GM19463 (cell line): ENCODE data around the gene ZMYND19.
"Not testable (repeated sequence)": the region's sequence is repeated elsewhere in the genome, so short reads cannot be mapped to it uniquely, and the experiment has no call there.

Experiments used
- ATAC-seq: cut with Tn5 transposase; IDR thresholded peaks from one replicate; pipeline ENCODE4 v1.9.1; 2021; ENCODE audit warnings: mild to moderate bottlenecking, moderate library complexity; ENCODE audit not compliant: unreplicated experiment

Gene ZMYND19

GRCh38 chr9:137614631-137615386 is 24.5 kb upstream of the ZMYND19 start:
- ATAC-seq: no peak

- ATAC-seq: no peak
Measured at GRCh38 chr9:137613738-137614523, 23.6 kb upstream of the ZMYND19 start.

- ATAC-seq: no peak
Measured at GRCh38 chr9:137613259-137613658, 22.9 kb upstream of the ZMYND19 start.

DNA sequence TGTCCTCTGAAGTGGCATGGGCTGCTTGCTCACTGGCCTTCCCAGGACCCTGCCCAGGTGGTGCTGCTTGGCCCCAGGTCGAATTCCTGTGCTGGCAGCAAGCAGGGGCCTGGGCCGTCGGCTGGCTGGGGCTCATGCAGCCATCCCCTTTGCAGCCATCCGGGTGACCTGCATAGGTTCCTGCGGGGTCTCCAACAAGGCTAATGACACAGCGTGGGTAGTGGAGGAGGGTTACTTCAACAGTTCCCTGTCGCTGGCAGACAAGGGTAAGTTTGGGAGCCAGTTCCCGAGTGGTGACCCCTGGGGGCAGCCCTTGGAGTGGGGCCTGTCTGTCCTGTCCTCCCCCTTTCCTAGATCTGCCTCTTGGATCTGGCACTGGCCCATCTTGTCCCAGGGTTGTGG is 22.4 kb upstream of the ZMYND19 start:
- ATAC-seq: no peak

GRCh38 chr9:137611623-137612609 is 21.6 kb upstream of the ZMYND19 start:
- no peak for ATAC-seq

- no peak for ATAC-seq
Measured at GRCh38 chr9:137610944-137611343, 20.6 kb upstream of the ZMYND19 start.

DNA sequence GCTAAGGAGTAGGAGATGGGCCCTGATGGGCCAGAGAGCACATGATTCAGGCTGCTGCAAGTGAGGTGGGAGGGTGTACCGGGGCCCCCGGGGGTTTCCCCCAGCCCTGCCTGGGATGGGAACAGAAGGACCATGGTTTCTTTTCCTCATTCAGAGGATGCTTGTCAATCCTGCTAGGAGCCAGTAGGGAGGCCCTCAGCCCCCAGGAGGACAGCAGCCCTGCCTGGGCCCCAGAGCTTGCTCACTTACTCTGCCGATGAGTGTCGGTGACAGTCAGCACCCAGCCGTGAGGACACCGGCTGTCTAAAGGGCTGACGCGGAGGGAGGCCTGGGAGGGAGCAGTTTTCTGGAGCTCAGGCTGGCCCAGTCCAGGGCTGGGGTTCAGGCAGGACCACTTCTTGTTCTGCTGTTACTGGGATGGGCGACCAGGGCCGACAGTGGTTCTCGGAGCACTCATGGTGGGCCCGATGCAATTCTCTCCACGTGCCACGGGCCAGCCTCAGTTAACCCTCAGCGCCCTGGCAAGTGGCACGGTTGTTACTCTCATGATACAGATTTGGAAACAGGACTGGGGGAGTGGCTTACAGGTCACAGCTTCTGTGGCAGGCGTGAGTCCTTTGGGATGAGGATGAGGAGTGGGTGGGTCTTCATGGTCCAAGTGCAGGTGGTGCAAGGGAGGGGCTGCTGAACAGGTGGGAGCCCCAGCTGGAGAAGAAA is 17.0 kb upstream of the ZMYND19 start:
- no peak for ATAC-seq

DNA sequence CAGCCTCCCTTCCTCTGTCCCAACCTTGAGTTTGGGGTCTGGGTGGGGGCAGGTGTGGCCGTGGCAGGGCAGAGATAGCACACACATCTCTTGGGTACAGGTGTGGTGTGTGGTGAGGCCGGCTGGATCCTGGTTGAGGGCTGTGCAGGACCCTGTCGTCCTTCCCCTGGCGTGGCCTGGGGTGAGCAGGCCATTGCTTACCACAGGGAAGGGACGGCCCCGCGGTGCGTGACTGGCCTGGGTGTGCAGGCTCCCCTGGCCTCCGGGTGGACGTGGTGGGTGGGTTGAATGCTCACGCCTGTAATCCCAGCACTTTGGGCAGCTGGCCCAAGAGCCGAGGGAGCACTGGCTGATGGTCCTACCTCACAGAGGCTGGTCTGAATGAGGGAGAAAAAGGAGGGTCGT is 16.4 kb upstream of the ZMYND19 start:
- ATAC-seq: no peak

DNA sequence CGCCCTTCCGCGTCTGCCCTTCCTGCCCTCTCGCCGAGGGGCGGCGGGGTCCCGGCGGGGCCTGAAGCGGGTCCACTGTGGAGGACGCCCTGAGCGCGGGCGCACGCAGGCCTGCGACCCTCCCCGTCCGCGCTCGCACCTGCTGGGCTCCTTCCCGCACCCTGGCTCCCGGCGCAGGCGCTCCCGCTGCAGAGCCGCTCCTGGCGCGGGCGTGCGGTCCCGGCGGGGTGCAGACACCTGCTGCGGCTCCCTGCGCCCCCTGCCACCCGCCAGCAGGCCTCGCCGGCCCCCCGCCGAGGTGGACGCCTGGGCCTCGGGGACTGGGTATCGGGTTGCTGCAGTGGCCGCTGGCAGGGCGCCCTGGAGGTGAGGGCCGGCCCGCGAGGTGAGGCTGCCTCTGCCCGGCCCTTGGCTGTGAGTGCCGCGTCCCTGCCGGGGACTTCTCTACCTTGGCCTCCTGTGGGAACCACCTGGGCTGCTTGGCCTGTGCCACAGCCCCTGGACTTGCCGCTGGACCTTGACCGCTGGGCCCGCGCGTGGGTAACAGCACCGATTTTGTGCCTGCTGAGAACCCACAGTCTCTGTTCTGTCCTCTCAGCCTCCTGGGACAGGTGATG is 15.8 kb upstream of the ZMYND19 start:
- peak; percentile 11 for ATAC-seq

DNA sequence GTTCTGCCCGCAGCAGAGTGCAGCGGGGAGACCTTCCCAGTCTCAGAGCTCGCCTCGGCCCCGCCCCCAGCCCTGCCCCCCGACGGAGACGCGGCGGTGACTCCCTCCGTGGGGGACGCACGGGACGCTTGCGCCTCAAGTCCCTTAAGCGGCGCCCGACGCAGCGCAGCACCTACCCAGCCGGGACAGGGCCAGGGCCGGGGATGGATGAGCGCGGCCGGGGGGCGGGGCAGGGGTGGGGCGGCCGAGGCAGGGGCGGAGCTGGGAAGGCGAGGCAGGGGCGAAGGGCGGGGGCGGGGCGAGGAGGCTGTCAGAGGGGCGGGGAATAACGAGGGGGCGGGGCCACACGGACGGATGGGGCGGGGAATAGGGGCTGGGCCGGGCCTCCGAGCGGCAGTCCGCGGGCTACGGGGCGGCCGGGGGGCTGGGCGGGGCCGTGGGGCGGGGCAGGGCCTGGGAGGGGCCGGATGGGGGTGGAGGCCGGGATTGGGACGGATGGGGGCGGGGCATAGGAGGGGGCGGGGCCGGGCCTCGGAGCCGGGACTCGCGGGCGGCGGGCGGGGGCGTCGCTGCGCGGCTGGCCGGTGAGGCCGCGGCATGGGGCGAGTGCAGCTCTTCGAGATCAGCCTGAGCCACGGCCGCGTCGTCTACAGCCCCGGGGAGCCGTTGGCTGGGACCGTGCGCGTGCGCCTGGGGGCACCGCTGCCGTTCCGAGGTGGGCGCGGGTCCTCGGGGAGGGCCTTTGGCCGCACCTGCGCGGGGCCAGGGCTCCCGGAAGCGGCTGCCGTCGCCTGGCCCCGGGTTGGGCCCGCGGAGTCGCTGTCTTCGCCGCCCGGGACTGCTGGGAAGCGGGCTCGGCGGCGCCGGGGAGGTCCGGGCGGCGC is 15.1 kb upstream of the ZMYND19 start, which contains the start of gene ARRDC1:
Gene ARRDC1 (plus strand): TSS at position 566 of the 884 bp plus-strand sequence. CDS start 32 bp downstream, at position 598.
- peak; percentile 81 for ATAC-seq

DNA sequence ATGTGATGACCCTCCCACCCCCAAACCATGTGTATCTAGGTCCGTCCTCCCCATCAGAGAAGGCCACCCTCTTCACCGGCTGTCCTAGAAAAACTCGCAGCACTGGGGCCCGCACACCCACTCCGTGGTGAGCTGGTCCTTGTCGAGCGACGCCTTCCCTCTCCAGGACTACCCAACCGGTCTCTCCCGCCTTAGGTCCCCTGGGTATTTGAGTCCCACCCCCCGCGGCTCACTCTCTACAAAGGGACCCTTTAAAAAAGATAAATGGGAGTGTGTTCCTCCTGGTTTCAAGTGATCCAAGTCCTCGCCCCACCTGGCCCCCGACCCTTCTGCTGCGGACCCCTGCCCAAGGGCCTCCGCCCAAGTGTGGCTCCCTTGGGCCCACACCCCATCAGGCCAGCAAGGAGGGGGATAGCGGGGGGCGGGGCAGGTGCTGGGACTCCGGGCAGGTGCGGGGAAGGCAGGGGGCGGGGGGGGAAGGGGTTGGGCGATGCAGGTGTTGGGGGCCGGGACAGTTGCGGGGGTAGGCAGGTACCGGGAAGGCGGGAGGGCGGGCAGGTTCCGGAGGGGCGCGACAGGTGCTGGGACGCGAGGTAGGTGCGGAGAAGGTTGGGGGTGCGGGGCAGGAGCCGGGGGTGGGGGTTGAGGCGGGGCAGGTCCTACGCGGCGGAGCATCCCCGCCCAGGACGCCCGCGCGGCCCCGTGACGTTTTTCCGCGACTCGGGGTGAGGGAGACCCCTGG is 14.2 kb upstream of the ZMYND19 start:
- no peak for ATAC-seq

DNA sequence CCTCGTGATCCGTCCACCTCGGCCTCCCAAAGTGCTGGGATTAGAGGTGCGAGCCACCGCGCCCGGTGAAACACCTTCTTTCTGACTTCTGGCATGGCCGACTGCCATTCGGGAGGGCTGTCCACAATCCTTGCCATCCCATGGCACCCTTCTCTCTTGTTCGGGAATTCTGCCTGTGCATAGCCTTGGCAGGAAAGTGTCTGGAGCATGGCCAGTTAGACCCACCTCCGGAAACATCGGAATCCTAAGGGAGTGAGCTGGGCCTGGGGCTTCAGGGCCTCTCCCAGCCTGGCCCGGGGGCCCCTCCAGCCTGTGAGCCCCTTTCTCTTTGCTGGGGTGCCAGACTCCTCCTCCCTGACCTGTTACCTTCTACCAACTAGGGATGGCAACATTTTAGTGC is 13.6 kb upstream of the ZMYND19 start:
- no peak for ATAC-seq

DNA sequence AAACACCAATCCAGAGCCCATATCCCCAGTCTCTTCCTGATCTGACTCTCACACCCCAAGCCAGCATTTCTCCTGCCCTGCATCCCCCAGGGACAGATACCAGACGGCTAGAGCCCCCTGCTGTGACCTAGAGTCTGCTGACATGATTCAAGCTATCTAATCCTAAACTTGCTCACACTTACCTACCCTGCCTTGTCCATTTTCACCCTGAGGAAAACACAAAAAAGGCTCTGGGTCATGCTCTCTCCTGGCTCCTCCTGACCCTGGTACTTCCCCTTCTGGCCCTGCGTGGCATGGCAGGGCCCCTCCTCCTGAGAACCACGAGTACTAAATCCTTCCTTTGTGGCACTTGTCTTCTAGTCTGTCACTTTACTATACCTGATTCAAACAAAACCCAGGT is 12.3 kb upstream of the ZMYND19 start:
- ATAC-seq: no peak

DNA sequence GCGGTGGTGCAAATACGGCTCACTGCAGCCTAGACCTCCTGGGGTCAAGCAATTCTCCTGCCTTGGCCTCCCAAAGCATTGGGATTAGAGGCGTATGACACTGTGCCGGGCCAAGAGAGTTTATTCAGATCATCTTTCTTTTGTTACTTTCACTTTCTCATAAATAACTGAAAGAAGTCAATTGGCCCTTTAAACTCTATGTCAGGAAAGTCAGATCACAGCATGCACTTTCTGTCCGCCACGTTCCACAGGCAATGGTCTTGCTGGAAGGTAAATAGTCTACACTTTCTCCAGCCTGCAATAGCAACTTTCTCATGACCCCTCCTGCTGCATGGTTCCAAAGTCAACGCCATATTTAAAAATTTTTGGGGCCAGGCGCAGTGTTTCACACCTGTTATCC is 8.6 kb upstream of the ZMYND19 start:
- ATAC-seq: no peak

GRCh38 chr9:137596577-137596976 is 6.3 kb upstream of the ZMYND19 start:
- not testable (repeated sequence) for ATAC-seq

DNA sequence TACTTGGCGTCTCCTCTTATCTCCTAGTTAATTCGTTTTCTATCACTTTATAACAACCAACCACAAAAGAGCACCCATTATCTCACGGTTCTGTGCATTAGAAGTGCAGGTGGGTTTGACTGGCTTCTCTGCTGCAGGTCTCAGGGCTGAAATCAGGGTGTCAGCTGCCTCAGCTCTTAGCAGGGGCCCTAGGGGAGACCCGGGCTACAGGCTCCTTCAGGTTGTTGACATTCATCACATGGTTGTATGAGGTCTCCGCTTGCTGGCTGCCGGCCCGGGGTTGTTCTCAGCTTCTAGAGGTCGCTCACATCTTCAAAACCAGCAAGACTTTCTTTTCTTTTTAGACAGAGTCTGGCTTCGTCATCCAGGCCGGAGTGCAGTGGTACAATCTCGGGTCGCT is 2.9 kb upstream of the ZMYND19 start:
- ATAC-seq: no peak

GRCh38 chr9:137592767-137593166 is 2.5 kb upstream of the ZMYND19 start:
- no peak for ATAC-seq

- peak; percentile 20 for ATAC-seq
Measured at GRCh38 chr9:137590123-137590468, 216 bp downstream of the ZMYND19 start.
